Body of pancreas (tissue), 4 donors: ENCODE results near the gene PYGM. TPM values are rescaled to one million over a fixed set of nuclear protein-coding genes. Genes with fewer than 3 reads are reported as not detected.

Experiments
- ATAC-seq: fragments of 150-250 bp; one replicate; pipeline ENCODE4 v1.9.1; 2016
- DNase-seq, 4 donors: peaks; one replicate each; pipeline ENCODE4 v3.0.0-alpha.2; 2019
- H3K27ac ChIP-seq, 4 donors: fragments of 200-600 bp; sonication (generic); 1 replicate in 3 of 4; 2 replicates in 1 of 4; pipeline versions ENCODE4 v1.5.1 to v1.6.1; 2016 to 2019; ENCODE audit warnings: mild to moderate bottlenecking in 1 of 4, mixed read lengths in 1 of 4, moderate library complexity in 1 of 4
- H3K27me3 ChIP-seq, 2 donors: fragments of 200-600 bp; sonication (generic); one replicate each; pipeline ENCODE4 v1.6.0; 2016; ENCODE audit warnings: mild to moderate bottlenecking in 1 of 2
- H3K36me3 ChIP-seq, 2 donors: fragments of 200-600 bp; sonication (generic); replicated peaks in 1 of 2; 2 replicates each; pipeline ENCODE4 v1.5.1; 2016; ENCODE audit warnings: low read depth in 2 of 2; ENCODE audit not compliant: insufficient read depth in 1 of 2
- H3K4me1 ChIP-seq: fragments of 200-600 bp; sonication (generic); one replicate; pipeline ENCODE4 v1.6.0; 2016
- H3K4me3 ChIP-seq, 2 donors: fragments of 200-600 bp; sonication (generic); 1 replicate in 1 of 2; 2 replicates in 1 of 2; pipeline ENCODE4 v1.5.1; 2016 to 2019
- H3K9me3 ChIP-seq, 3 donors: fragments of 200-600 bp; sonication (generic); 1 replicate in 2 of 3; 2 replicates in 1 of 3; pipeline ENCODE4 v1.5.1; 2016
- POLR2A ChIP-seq, 3 donors: fragments of 450-650 bp; IDR thresholded peaks; one replicate each; pipeline ENCODE4 v1.6.1; 2016; ENCODE audit warnings: antibody characterized with exemption in 3 of 3, mild to moderate bottlenecking in 2 of 3
- WGBS, 2 donors: methylation state at CpG; one replicate each; pipeline ENCODE4 v1.1.5; 2017; 5-methylcytosine and 5-hydroxymethylcytosine counted together
- intact Hi-C: fragments of 100-400 bp; cut with DNase I; formaldehyde crosslinking; loops from one replicate; pipeline ENCODE4 v1.15.1; 2023
- total RNA-seq, 2 donors: library from RNA; depleted of rRNA; stranded (reverse); fragments of >200 nt; gene quantifications; one replicate each; pipeline ENCODE4 v1.1.0, GENCODE V29; 2016
- TF ChIP-seq, protein P1 (sequence below), 7 experiments: fragments of 450-650 bp in 4 of 7; fragments of 200-600 bp in 3 of 7; sonication (generic) in 3 of 7; IDR thresholded peaks; one replicate each; pipeline ENCODE4 v1.5.1; 2016 to 2019; ENCODE audit warnings: antibody characterized with exemption in 7 of 7

The PYGM gene
- total RNA-seq, 2 donors from 2014 or later, result 0.78 to 4.3 TPM

DNA sequence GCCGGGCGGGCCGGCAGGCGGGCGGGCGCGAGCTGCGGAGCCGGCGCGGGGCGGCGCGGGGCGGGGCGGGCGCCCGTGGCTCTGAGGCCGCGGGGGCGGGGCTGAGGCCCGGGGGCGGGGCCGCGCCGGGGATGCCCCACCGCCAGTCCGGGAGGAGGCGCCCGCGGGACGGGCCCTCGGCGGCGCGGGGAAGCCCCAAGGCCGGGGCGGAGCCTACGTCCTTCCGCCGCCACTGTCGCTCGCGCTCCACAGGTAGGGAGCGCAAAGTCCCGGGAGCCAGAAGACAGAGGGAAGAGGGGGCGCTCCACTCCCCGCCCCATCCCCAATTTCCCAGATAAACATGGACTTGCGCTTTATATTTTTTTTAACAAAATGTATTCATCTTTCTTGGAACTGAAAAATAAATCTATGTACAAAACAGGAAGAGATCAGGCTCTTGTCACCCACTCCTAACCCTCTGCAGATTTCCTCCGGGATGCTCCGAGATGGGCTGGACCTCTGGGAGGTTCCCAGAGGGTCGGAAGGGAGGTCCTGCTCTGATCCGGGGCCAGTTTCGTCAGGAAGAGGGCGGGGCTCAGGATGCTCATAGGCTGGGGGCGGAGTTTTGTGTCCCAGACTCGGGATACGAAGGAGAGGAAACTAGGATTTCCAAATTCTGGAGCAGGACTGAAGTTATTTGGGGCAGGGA, 43.5 kb upstream of the PYGM start, which contains the start of gene MAP4K2:
Gene MAP4K2, minus strand, starts transcription at position 57 of the 688 bp plus-strand sequence. CDS start 65 bp downstream, outside the sequence.
- TF ChIP-seq, protein P1, sequence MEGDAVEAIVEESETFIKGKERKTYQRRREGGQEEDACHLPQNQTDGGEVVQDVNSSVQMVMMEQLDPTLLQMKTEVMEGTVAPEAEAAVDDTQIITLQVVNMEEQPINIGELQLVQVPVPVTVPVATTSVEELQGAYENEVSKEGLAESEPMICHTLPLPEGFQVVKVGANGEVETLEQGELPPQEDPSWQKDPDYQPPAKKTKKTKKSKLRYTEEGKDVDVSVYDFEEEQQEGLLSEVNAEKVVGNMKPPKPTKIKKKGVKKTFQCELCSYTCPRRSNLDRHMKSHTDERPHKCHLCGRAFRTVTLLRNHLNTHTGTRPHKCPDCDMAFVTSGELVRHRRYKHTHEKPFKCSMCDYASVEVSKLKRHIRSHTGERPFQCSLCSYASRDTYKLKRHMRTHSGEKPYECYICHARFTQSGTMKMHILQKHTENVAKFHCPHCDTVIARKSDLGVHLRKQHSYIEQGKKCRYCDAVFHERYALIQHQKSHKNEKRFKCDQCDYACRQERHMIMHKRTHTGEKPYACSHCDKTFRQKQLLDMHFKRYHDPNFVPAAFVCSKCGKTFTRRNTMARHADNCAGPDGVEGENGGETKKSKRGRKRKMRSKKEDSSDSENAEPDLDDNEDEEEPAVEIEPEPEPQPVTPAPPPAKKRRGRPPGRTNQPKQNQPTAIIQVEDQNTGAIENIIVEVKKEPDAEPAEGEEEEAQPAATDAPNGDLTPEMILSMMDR (IDR thresholded peaks at IDR 0.05), result peak in 6 of 7 experiments; percentile 7 to 42 (median 22)
- peak in 2 of 3 donors; percentile 31 for TF ChIP-seq POLR2A (IDR thresholded peaks at IDR 0.05)
- DNase-seq (peak; percentile 88 to 94 (median 88)), ATAC-seq (peak; percentile 92)
- Histone ChIP-seq H3K9me3 (no peaks in the 10 kb centered on the region), H3K27ac (peak within 1 kb of the TSS; percentile 52 to 86 (median 76)), H3K4me1 (peaks cover 17% of the 10 kb centered on the region), H3K36me3 (no peaks in the 10 kb centered on the region), H3K4me3 (peak within 1 kb of the TSS; percentile 11 to 34), H3K27me3 (no peaks in the 10 kb centered on the region)
- WGBS, 2 donors, result 0% methylated on average over 30 to 35 of the region's 58 CpGs
- intact Hi-C loops, result no loop called here

DNA sequence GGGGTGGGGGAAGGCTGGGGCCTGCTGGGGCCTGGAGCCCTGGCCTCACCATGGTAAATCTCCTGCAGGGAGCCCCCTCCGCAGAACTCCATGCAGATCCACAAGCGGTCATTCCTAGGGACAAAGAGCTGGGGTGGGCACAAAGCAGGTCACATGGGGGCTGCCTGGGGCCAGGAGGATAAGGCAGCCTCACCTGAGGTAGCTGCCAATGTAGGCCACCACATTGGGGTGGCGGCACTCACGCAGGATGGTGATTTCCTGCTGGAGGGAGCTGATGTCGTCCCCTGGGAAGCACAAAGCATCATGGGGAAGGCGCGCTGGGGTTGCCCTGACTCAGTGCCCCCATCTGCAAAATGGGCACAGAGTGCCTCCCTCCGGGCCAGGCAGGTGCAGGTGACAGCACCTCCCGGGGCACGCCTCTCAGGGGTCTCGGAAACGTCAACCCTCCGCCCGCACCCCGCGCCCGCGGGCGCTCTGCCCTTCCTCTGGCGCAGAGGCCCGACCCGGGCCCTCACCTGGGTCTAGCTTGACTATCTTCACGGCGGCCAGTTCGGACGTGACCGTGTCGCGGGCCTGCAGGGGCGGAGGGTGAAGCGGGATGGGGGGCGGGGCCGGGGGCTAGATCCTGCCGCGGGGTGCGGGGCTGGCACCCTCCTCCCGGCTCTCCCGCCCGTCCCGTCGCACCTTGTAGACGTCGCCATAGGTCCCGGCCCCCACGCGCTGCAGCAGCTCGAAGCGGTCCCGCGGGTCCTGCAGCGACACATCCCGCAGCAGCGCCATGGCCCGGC, 42.8 kb upstream of the PYGM start:
- peak overlapping the region; percentile 33 to 70 (median 62) for H3K27ac ChIP-seq
- no peak for ATAC-seq
- H3K27me3 ChIP-seq, result no peaks in the 10 kb centered on the region
- H3K36me3 ChIP-seq, result no peaks in the 10 kb centered on the region
- 9 to 36% methylated on average over 5 to 41 of the region's 54 CpGs for WGBS, 2 donors
- H3K4me1 ChIP-seq, result peaks cover 17% of the 10 kb centered on the region
- intact Hi-C loops, result no loop called here
- no peak for DNase-seq
- TF ChIP-seq, protein P1 (IDR thresholded peaks at IDR 0.05), result no peak
- TF ChIP-seq POLR2A (IDR thresholded peaks at IDR 0.05), result no peak
- H3K9me3 ChIP-seq, result no peaks in the 10 kb centered on the region
- H3K4me3 ChIP-seq, result peak overlapping the region in 1 of 2 donors; percentile 34

DNA sequence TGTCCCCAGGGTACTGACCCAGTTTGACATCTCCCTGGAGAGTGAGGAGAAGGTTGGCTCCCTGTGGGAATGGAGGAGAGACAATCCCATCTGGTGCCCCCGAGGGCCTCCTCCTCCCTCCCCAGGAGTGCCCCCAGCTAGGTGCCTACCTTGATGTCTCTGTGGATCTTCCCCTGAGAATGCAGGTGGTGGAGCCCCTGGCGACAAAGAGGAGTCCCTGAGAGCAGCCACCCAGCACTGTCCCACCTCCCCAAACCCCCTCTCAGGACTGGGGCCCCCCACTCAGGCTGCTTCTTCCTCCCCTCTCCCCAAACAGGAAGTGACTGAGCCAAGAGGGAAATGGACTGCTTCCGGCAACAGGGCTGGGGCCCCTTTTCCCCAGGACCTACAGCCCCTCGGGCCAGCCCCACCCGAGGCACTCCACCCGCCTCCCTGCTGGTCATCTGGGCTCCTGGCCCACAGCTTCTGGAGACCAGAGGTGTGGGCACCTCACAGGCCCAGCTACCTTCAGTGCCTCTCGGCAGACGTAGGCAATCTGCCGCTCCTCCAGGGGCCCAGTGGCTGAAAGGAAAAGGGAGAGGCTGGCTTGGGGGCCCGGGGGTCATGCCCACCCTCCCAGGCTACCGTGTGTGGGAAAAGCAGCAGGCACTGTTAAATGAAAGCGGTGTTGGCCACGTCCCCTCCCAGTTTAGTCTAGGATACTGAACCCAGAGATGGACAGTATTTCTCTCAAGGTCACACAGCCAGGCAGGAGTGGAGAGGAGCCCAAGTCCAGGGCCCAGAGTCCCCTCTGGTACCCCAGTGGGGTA, 42.0 kb upstream of the PYGM start:
- DNase-seq (no peak), ATAC-seq (no peak)
- H3K27me3 ChIP-seq, result no peaks in the 10 kb centered on the region
- no peak for TF ChIP-seq POLR2A (IDR thresholded peaks at IDR 0.05)
- TF ChIP-seq, protein P1 (IDR thresholded peaks at IDR 0.05), result no peak
- no peak overlapping the region for H3K4me3 ChIP-seq
- H3K9me3 ChIP-seq, result no peaks in the 10 kb centered on the region
- H3K36me3 ChIP-seq, result no peaks in the 10 kb centered on the region
- intact Hi-C loops, result no loop called here
- WGBS, 2 donors, result 59 to 60% methylated on average over 6 to 13 of the region's 13 CpGs
- H3K27ac ChIP-seq, result peak overlapping the region in 3 of 4 donors; percentile 59 to 70 (median 65)
- H3K4me1 ChIP-seq, result peaks cover 17% of the 10 kb centered on the region

DNA sequence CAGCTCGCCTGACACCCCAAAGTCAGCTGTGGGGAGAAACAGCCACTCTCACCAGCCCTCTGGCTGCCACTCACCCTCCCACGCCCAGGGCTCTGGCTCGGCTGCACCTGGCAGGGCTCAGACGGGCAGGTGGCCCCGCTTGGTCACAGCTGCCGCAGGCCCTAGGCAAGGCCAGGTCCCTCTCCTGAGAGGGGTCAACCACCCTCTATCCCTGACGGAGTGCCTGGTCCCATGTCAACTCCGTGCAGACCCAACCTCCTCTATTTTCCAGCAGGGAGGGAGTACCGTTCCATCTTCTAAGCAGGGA, 41.3 kb upstream of the PYGM start:
- Histone ChIP-seq H3K27ac (peak overlapping the region in 1 of 4 donors; percentile 65), H3K27me3 (no peaks in the 10 kb centered on the region), H3K4me1 (peaks cover 17% of the 10 kb centered on the region), H3K36me3 (no peaks in the 10 kb centered on the region), H3K9me3 (no peaks in the 10 kb centered on the region), H3K4me3 (no peak overlapping the region)
- DNase-seq (no peak), ATAC-seq (no peak)
- WGBS, 2 donors, result 83% methylated on average over 8 of the region's 9 CpGs; no CpG with 5 or more reads in 1 of the 2 donors
- intact Hi-C loops, result no loop called here
- TF ChIP-seq, protein P1 (IDR thresholded peaks at IDR 0.05), result no peak
- TF ChIP-seq POLR2A (IDR thresholded peaks at IDR 0.05), result no peak
